ENCODE results near the gene LARP4. TPM values are rescaled to one million over a fixed set of nuclear protein-coding genes. Genes with fewer than 3 reads are reported as not detected.

LARP4 gene
- polyA plus RNA-seq, 3 donors = 5.9 to 15.8 (median 11.7) TPM

DNA sequence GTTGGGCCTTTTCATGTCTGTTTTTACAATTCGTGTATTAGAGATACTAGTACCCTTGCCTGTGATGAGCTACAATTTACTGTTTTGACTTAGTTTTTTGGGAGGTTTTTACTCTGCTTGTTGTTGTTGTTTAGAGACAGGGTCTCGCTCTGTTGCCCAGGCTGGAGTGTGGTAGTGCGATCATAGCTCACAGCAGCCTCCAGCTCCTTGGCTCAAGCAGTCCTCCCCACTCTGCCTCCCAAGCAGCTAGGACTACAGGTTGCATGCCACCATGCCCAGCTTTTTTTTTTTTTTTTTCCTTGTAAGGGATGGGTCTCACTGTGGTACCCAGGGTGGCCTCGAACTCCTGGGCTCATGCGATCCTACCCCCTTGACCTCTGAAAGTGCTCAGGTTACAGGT lies 52.1 kb downstream of the LARP4 start:
- H3K27me3 Mint-ChIP-seq (ENCODE audit: low read depth in 3 of 3) = no peaks in the 10 kb centered on the region
- peak overlapping the region in 1 of 7 donors; percentile 74 for H3K27ac Mint-ChIP-seq

DNA sequence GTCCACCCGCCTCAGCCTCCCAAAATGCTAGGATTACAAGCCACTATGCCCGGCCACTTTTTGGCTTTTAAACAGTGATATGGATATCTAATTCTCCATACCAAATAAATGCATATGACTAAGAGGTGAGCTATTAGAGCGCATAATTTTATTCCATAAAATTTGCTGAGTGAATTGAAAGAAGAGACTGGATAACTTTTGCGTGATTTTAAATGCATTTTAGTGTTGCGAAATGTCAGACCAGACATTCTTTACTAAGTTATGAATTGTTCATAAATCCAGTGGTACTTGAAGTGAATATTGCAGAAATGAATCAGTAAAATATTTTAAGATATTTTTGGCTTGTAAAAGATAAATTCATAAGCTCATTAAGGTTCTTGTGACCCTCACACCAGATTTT lies 53.2 kb downstream of the LARP4 start:
- H3K36me3 ChIP-seq (replicated peaks in 1 of 2; ENCODE audit: control insufficient read depth in 1 of 2, insufficient read depth in 2 of 2, low read length in 2 of 2) = peaks cover 36 to 82% of the 10 kb centered on the region in 2 donors

More for the DNA sequence above, 52.1 kb downstream of the LARP4 start:
- peaks cover 38 to 88% of the 10 kb centered on the region in 2 donors for H3K36me3 ChIP-seq (replicated peaks in 1 of 2; ENCODE audit: control insufficient read depth in 1 of 2, insufficient read depth in 2 of 2, low read length in 2 of 2)
- DNase-seq = no peak
- H4K20me1 ChIP-seq (ENCODE audit: insufficient read depth, low read length) = no peaks in the 10 kb centered on the region
- H3K9ac ChIP-seq (ENCODE audit: insufficient read depth, low read length, poor library complexity, severe bottlenecking) = no peak overlapping the region
- intact Hi-C loops (cut with micrococcal nuclease) = no loop called here
- H3K9me3 Mint-ChIP-seq = no peaks in the 10 kb centered on the region
- H3K4me1 Mint-ChIP-seq = no peaks in the 10 kb centered on the region
- no peak overlapping the region for H3K4me2 ChIP-seq (replicated peaks; ENCODE audit: extremely low read depth, low read length, poor library complexity, severe bottlenecking)
- H3K27ac ChIP-seq (ENCODE audit: low read depth in 1 of 2, low read length in 2 of 2) = no peak overlapping the region
- no peak overlapping the region for H2AFZ ChIP-seq (ENCODE audit: insufficient read depth, low read depth, low read length, poor library complexity, severe bottlenecking)
- H3K4me1 ChIP-seq (ENCODE audit: control insufficient read depth in 1 of 2, insufficient read depth in 2 of 2, low read length in 2 of 2) = no peaks in the 10 kb centered on the region
- no peak for TF ChIP-seq CTCF (IDR thresholded peaks at IDR 0.05)
- H3K4me3 Mint-ChIP-seq = no peak overlapping the region
- peaks cover 44 to 69% of the 10 kb centered on the region in 2 donors for H3K36me3 Mint-ChIP-seq
- WGBS (ENCODE audit: insufficient coverage) = 100% methylated on average over 1 of the region's 5 CpGs
- no peaks in the 10 kb centered on the region for H3K9me3 ChIP-seq (replicated peaks in 1 of 2; ENCODE audit: control insufficient read depth in 1 of 2, insufficient read depth in 1 of 2, low read length in 2 of 2)
- no peaks in the 10 kb centered on the region for H3K79me2 ChIP-seq (ENCODE audit: insufficient read depth, low read length)
- no peak overlapping the region for H3K4me3 ChIP-seq (replicated peaks in 1 of 3; ENCODE audit: low read depth in 2 of 3, low read length in 3 of 3)
- no peaks in the 10 kb centered on the region for H3K27me3 ChIP-seq (ENCODE audit: control insufficient read depth in 2 of 2, insufficient read depth in 2 of 2, low read length in 2 of 2)

More for the DNA sequence above, 53.2 kb downstream of the LARP4 start:
- no peak overlapping the region for H3K4me3 ChIP-seq (replicated peaks in 1 of 3; ENCODE audit: low read depth in 2 of 3, low read length in 3 of 3)
- no peaks in the 10 kb centered on the region for H3K4me1 ChIP-seq (ENCODE audit: control insufficient read depth in 1 of 2, insufficient read depth in 2 of 2, low read length in 2 of 2)
- H3K9me3 ChIP-seq (replicated peaks in 1 of 2; ENCODE audit: control insufficient read depth in 1 of 2, insufficient read depth in 1 of 2, low read length in 2 of 2) = no peaks in the 10 kb centered on the region
- peaks cover 43 to 69% of the 10 kb centered on the region in 2 donors for H3K36me3 Mint-ChIP-seq
- H3K4me1 Mint-ChIP-seq = no peaks in the 10 kb centered on the region
- H3K27me3 ChIP-seq (ENCODE audit: control insufficient read depth in 2 of 2, insufficient read depth in 2 of 2, low read length in 2 of 2) = no peaks in the 10 kb centered on the region
- intact Hi-C loops (cut with micrococcal nuclease) = no loop called here
- H3K79me2 ChIP-seq (ENCODE audit: insufficient read depth, low read length) = no peaks in the 10 kb centered on the region
- H3K27ac ChIP-seq (ENCODE audit: low read depth in 1 of 2, low read length in 2 of 2) = no peak overlapping the region
- H3K27ac Mint-ChIP-seq = no peak overlapping the region
- no peak for TF ChIP-seq CTCF (IDR thresholded peaks at IDR 0.05)
- WGBS (ENCODE audit: insufficient coverage) = 100% methylated on average over 2 of the region's 5 CpGs
- H3K9ac ChIP-seq (ENCODE audit: insufficient read depth, low read length, poor library complexity, severe bottlenecking) = no peak overlapping the region
- H3K27me3 Mint-ChIP-seq (ENCODE audit: low read depth in 3 of 3) = no peaks in the 10 kb centered on the region
- no peak overlapping the region for H3K4me2 ChIP-seq (replicated peaks; ENCODE audit: extremely low read depth, low read length, poor library complexity, severe bottlenecking)
- no peak overlapping the region for H2AFZ ChIP-seq (ENCODE audit: insufficient read depth, low read depth, low read length, poor library complexity, severe bottlenecking)
- no peak overlapping the region for H3K4me3 Mint-ChIP-seq
- no peaks in the 10 kb centered on the region for H3K9me3 Mint-ChIP-seq
- no peak for DNase-seq
- no peaks in the 10 kb centered on the region for H4K20me1 ChIP-seq (ENCODE audit: insufficient read depth, low read length)
